CD14-positive monocyte (primary cell): ENCODE results near the gene LBX2. TPM values are rescaled to one million over a fixed set of nuclear protein-coding genes. Genes with fewer than 3 reads are reported as not detected.

Experiments used
- DNase-seq, 3 donors: peaks; one replicate each; pipeline ENCODE4 v3.0.0-alpha.2; 2011 to 2022
- H2AFZ ChIP-seq: 2 replicates; pipeline ENCODE4 v1.6.0; 2012; ENCODE audit warnings: mild to moderate bottlenecking, low read depth, low read length, inconsistent platforms; ENCODE audit not compliant: insufficient read depth, poor library complexity, severe bottlenecking
- H3K27ac ChIP-seq, 2 donors: 1 replicate in 1 of 2; 2 replicates in 1 of 2; pipeline ENCODE4 v1.5.1; 2012 to 2013; ENCODE audit warnings: low read length in 2 of 2, control low read depth in 1 of 2, inconsistent platforms in 1 of 2, low read depth in 1 of 2, mild to moderate bottlenecking in 1 of 2
- H3K27me3 ChIP-seq, 2 donors: one replicate each; pipeline versions ENCODE4 v1.6.0 to v1.6.1; 2011 to 2013; ENCODE audit warnings: low read length in 2 of 2; ENCODE audit not compliant: control insufficient read depth in 2 of 2, insufficient read depth in 2 of 2
- H3K36me3 ChIP-seq, 2 donors: replicated peaks in 1 of 2; 1 replicate in 1 of 2; 2 replicates in 1 of 2; pipeline versions ENCODE4 v1.5.1 to v1.6.1; 2012 to 2013; ENCODE audit warnings: low read length in 2 of 2, control low read depth in 1 of 2, inconsistent platforms in 1 of 2, mild to moderate bottlenecking in 1 of 2; ENCODE audit not compliant: insufficient read depth in 2 of 2, control insufficient read depth in 1 of 2
- H3K4me1 ChIP-seq, 2 donors: 1 replicate in 1 of 2; 2 replicates in 1 of 2; pipeline versions ENCODE4 v1.5.1 to v1.6.1; 2012 to 2013; ENCODE audit warnings: low read length in 2 of 2, control low read depth in 1 of 2, inconsistent platforms in 1 of 2, mild to moderate bottlenecking in 1 of 2, moderate library complexity in 1 of 2; ENCODE audit not compliant: insufficient read depth in 2 of 2, control insufficient read depth in 1 of 2
- H3K4me2 ChIP-seq: replicated peaks from 2 replicates; pipeline ENCODE3; 2012; ENCODE audit warnings: low read length, moderate library complexity, mild to moderate bottlenecking; ENCODE audit not compliant: poor library complexity, severe bottlenecking; ENCODE audit errors: extremely low read depth
- H3K4me3 ChIP-seq, 3 experiments: fragments of 200-600 bp in 1 of 3; sonication (generic) in 1 of 3; replicated peaks in 1 of 3; 1 replicate in 2 of 3; 2 replicates in 1 of 3; pipeline ENCODE4 v1.5.1; 2011 to 2013; ENCODE audit warnings: low read length in 3 of 3, mild to moderate bottlenecking in 3 of 3, control low read depth in 2 of 3, low read depth in 2 of 3, inconsistent platforms in 1 of 3, moderate library complexity in 1 of 3
- H3K79me2 ChIP-seq: 2 replicates; pipeline ENCODE4 v1.6.0; 2012; ENCODE audit warnings: mild to moderate bottlenecking, control low read depth, inconsistent platforms, low read length, moderate library complexity; ENCODE audit not compliant: insufficient read depth
- H3K9ac ChIP-seq: 2 replicates; pipeline ENCODE4 v1.6.0; 2017; ENCODE audit warnings: low read length, mild to moderate bottlenecking; ENCODE audit not compliant: insufficient read depth, poor library complexity, severe bottlenecking
- H3K9me3 ChIP-seq, 2 donors: replicated peaks in 1 of 2; 1 replicate in 1 of 2; 2 replicates in 1 of 2; pipeline versions ENCODE4 v1.5.1 to v1.6.1; 2012 to 2013; ENCODE audit warnings: low read length in 2 of 2, control low read depth in 1 of 2; ENCODE audit not compliant: control insufficient read depth in 1 of 2, insufficient read depth in 1 of 2
- H4K20me1 ChIP-seq: 2 replicates; pipeline ENCODE4 v1.6.0; 2012; ENCODE audit warnings: mild to moderate bottlenecking, low read length, control low read depth, moderate library complexity; ENCODE audit not compliant: insufficient read depth
- H3K27ac Mint-ChIP-seq, 7 donors: one replicate each; pipeline ENCODE4 v1.8.0; 2020; ENCODE audit warnings: mild to moderate bottlenecking in 7 of 7, mixed read lengths in 7 of 7, moderate library complexity in 6 of 7, inconsistent platforms in 2 of 7
- H3K27me3 Mint-ChIP-seq, 3 donors: one replicate each; pipeline ENCODE4 v1.8.0; 2021 to 2022; ENCODE audit warnings: low read depth in 3 of 3, mild to moderate bottlenecking in 3 of 3, mixed read lengths in 3 of 3, moderate library complexity in 3 of 3, inconsistent platforms in 1 of 3
- H3K36me3 Mint-ChIP-seq, 2 donors: one replicate each; pipeline ENCODE4 v1.8.0; 2020; ENCODE audit warnings: mixed read lengths in 2 of 2, inconsistent platforms in 1 of 2, mild to moderate bottlenecking in 1 of 2
- H3K4me1 Mint-ChIP-seq: one replicate; pipeline ENCODE4 v1.8.0; 2020; ENCODE audit warnings: mild to moderate bottlenecking, mixed read lengths
- H3K4me3 Mint-ChIP-seq, 2 donors: one replicate each; pipeline ENCODE4 v1.8.0; 2020; ENCODE audit warnings: mild to moderate bottlenecking in 2 of 2, mixed read lengths in 2 of 2, moderate library complexity in 1 of 2
- H3K9me3 Mint-ChIP-seq, 7 donors: one replicate each; pipeline ENCODE4 v1.8.0; 2020 to 2022; ENCODE audit warnings: mixed read lengths in 7 of 7, mild to moderate bottlenecking in 6 of 7, moderate library complexity in 6 of 7, inconsistent platforms in 2 of 7
- CTCF ChIP-seq: fragments of 200-600 bp; IDR thresholded peaks from one replicate; pipeline ENCODE4 v1.8.0; 2022; ENCODE audit warnings: antibody characterized with exemption, mild to moderate bottlenecking
- WGBS: methylation state at CpG from one replicate; pipeline ENCODE4 v1.1.5; 2013; ENCODE audit warnings: missing lambda C conversion rate; ENCODE audit not compliant: insufficient coverage; 5-methylcytosine and 5-hydroxymethylcytosine counted together
- intact Hi-C, 2 donors: fragments of 100-400 bp; cut with micrococcal nuclease; formaldehyde crosslinking; loops; one replicate each; pipeline versions ENCODE4 v1.15.0 to v1.15.1; 2023
- polyA plus RNA-seq, 3 donors: library from polyadenylated mRNA; depleted of rRNA in 1 of 3; unstranded in 2 of 3; stranded (reverse) in 1 of 3; fragments of 300-500 nt in 2 of 3; fragments of >200 nt in 1 of 3; fragmentation: Illumina TruSeq in 2 of 3; gene quantifications; 1 replicate in 2 of 3; 2 replicates in 1 of 3; pipeline ENCODE4 v1.2.3, GENCODE V29; 2012 to 2021

Gene LBX2
- polyA plus RNA-seq, 3 donors: 0.46 to 0.76 TPM; not detected in 1

- peaks cover 52 to 75% of the 10 kb centered on the region in 2 donors for H3K36me3 ChIP-seq
- 96% methylated on average over 12 of the region's 12 CpGs for WGBS
- H3K9me3 Mint-ChIP-seq: no peaks in the 10 kb centered on the region
- no peaks in the 10 kb centered on the region for H3K4me1 ChIP-seq
- peaks cover 72 to 77% of the 10 kb centered on the region in 2 donors for H3K36me3 Mint-ChIP-seq
- H3K27ac ChIP-seq: no peak overlapping the region
- peaks cover 3% of the 10 kb centered on the region for H3K79me2 ChIP-seq
- peaks cover 3 to 10% of the 10 kb centered on the region in 2 donors for H3K27me3 ChIP-seq
- H4K20me1 ChIP-seq: no peaks in the 10 kb centered on the region
- no peak for TF ChIP-seq CTCF
- no peak overlapping the region for H3K4me3 ChIP-seq
- no peak overlapping the region for H3K9ac ChIP-seq
- no peaks in the 10 kb centered on the region for H3K9me3 ChIP-seq
- no peak overlapping the region for H3K4me2 ChIP-seq
- intact Hi-C loops: no loop called here
- DNase-seq: no peak
- peaks cover 7 to 15% (median 13%) of the 10 kb centered on the region in 3 donors for H3K27me3 Mint-ChIP-seq
- H3K4me3 Mint-ChIP-seq: no peak overlapping the region
- peak overlapping the region in 1 of 7 donors; percentile 34 for H3K27ac Mint-ChIP-seq
- H3K4me1 Mint-ChIP-seq: no peaks in the 10 kb centered on the region
- no peak overlapping the region for H2AFZ ChIP-seq
These were observed 7.5 kb downstream of the LBX2 start for GRCh38 chr2:74491648-74492544.

GRCh38 chr2:74489906-74490305 is 9.5 kb downstream of the LBX2 start:
- Histone ChIP-seq H2AFZ (no peak overlapping the region), H3K79me2 (peaks cover 6% of the 10 kb centered on the region), H3K4me3 (no peak overlapping the region), H3K4me2 (no peak overlapping the region), H3K27ac (no peak overlapping the region), H3K9me3 (no peaks in the 10 kb centered on the region), H3K4me1 (no peaks in the 10 kb centered on the region), H3K9ac (no peak overlapping the region), H4K20me1 (no peaks in the 10 kb centered on the region), H3K36me3 (peaks cover 63 to 88% of the 10 kb centered on the region in 2 donors), H3K27me3 (no peaks in the 10 kb centered on the region)
- H3K9me3 Mint-ChIP-seq: no peaks in the 10 kb centered on the region
- intact Hi-C loops: no loop called here
- peaks cover 73 to 87% of the 10 kb centered on the region in 2 donors for H3K36me3 Mint-ChIP-seq
- no peaks in the 10 kb centered on the region for H3K4me1 Mint-ChIP-seq
- TF ChIP-seq CTCF: no peak
- peaks cover 0 to 2% (median 2%) of the 10 kb centered on the region in 3 donors for H3K27me3 Mint-ChIP-seq
- H3K4me3 Mint-ChIP-seq: no peak overlapping the region
- no CpG with 5 or more reads among the region's 9 CpGs for WGBS
- H3K27ac Mint-ChIP-seq: no peak overlapping the region
- no peak for DNase-seq
